ENCODE results near the gene TPK1. TPM values are rescaled to one million over a fixed set of nuclear protein-coding genes. Genes with fewer than 3 reads are reported as not detected.

TPK1 gene
- total and polyA plus RNA-seq, 2 of the 13 experiments (the other 11 are each of a cell fraction or from before 2014, with no cell fraction given), result 1.0 to 1.2 TPM

DNA sequence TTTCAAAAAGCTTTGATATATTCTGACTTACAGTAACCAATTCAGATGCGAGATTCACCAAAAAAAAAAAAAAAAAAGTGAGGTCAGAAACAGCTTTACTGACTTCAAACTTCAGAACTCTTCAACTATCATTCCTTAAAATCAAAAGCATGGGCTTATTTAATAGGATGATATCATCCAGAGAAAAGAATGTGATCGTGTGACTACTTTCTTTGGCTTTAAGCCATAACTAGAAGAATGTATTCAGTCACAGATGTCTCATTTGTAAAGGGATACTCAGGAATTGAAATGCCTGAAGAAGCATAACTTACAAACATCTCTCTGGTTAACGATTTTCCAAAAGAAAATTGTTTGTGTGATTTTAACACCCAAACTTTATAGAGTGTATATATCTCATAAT is 11.5 kb downstream of the TPK1 start:
- no peak overlapping the region for H3K27ac ChIP-seq (ENCODE audit: extremely low read length, insufficient read depth, low read length)
- intact Hi-C loops (cut with micrococcal nuclease; ENCODE audit: unreplicated experiment), result no loop called here
- BruUV-seq (replicated peaks), result no TSS peak
- TF ChIP-seq NCOR1 (IDR thresholded peaks at IDR 0.05; ENCODE audit: borderline replicate concordance, low read length) (no peak), NFE2L2 (IDR thresholded peaks at IDR 0.05; ENCODE audit: low read length) (no peak), ZNF230 (CRISPR knock-in tag; IDR thresholded peaks at IDR 0.05) (no peak), PHF8 (CRISPR knock-in tag; IDR thresholded peaks at IDR 0.05) (no peak), EEA1 (CRISPR knock-in tag; IDR thresholded peaks at IDR 0.05; ENCODE audit: borderline replicate concordance) (no peak), POGZ (CRISPR knock-in tag; IDR thresholded peaks at IDR 0.05) (no peak), ZKSCAN1 (IDR thresholded peaks at IDR 0.05; ENCODE audit: low read length) (no peak), NFYB (CRISPR knock-in tag; IDR thresholded peaks at IDR 0.05) (no peak), ZNF83 (CRISPR knock-in tag; IDR thresholded peaks at IDR 0.05; ENCODE audit: borderline replicate concordance) (no peak), TOPORS (CRISPR knock-in tag; IDR thresholded peaks at IDR 0.05) (no peak), PAWR (CRISPR knock-in tag; IDR thresholded peaks at IDR 0.05; ENCODE audit: borderline replicate concordance) (no peak), ZNF451 (CRISPR knock-in tag; IDR thresholded peaks at IDR 0.05) (no peak)
- TF ChIP-seq, protein P1, sequence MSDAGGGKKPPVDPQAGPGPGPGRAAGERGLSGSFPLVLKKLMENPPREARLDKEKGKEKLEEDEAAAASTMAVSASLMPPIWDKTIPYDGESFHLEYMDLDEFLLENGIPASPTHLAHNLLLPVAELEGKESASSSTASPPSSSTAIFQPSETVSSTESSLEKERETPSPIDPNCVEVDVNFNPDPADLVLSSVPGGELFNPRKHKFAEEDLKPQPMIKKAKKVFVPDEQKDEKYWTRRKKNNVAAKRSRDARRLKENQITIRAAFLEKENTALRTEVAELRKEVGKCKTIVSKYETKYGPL (CRISPR knock-in tag; IDR thresholded peaks at IDR 0.05), result no peak
- TF ChIP-seq, protein P2, sequence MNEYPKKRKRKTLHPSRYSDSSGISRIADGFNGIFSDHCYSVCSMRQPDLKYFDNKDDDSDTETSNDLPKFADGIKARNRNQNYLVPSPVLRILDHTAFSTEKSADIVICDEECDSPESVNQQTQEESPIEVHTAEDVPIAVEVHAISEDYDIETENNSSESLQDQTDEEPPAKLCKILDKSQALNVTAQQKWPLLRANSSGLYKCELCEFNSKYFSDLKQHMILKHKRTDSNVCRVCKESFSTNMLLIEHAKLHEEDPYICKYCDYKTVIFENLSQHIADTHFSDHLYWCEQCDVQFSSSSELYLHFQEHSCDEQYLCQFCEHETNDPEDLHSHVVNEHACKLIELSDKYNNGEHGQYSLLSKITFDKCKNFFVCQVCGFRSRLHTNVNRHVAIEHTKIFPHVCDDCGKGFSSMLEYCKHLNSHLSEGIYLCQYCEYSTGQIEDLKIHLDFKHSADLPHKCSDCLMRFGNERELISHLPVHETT (CRISPR knock-in tag; conservative IDR thresholded peaks at IDR 0.05), result no peak
- TF ChIP-seq, protein P3, sequence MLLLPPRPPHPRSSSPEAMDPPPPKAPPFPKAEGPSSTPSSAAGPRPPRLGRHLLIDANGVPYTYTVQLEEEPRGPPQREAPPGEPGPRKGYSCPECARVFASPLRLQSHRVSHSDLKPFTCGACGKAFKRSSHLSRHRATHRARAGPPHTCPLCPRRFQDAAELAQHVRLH (CRISPR knock-in tag; IDR thresholded peaks at IDR 0.05; ENCODE audit: borderline replicate concordance, low read depth), result no peak
- TF ChIP-seq, protein P4, sequence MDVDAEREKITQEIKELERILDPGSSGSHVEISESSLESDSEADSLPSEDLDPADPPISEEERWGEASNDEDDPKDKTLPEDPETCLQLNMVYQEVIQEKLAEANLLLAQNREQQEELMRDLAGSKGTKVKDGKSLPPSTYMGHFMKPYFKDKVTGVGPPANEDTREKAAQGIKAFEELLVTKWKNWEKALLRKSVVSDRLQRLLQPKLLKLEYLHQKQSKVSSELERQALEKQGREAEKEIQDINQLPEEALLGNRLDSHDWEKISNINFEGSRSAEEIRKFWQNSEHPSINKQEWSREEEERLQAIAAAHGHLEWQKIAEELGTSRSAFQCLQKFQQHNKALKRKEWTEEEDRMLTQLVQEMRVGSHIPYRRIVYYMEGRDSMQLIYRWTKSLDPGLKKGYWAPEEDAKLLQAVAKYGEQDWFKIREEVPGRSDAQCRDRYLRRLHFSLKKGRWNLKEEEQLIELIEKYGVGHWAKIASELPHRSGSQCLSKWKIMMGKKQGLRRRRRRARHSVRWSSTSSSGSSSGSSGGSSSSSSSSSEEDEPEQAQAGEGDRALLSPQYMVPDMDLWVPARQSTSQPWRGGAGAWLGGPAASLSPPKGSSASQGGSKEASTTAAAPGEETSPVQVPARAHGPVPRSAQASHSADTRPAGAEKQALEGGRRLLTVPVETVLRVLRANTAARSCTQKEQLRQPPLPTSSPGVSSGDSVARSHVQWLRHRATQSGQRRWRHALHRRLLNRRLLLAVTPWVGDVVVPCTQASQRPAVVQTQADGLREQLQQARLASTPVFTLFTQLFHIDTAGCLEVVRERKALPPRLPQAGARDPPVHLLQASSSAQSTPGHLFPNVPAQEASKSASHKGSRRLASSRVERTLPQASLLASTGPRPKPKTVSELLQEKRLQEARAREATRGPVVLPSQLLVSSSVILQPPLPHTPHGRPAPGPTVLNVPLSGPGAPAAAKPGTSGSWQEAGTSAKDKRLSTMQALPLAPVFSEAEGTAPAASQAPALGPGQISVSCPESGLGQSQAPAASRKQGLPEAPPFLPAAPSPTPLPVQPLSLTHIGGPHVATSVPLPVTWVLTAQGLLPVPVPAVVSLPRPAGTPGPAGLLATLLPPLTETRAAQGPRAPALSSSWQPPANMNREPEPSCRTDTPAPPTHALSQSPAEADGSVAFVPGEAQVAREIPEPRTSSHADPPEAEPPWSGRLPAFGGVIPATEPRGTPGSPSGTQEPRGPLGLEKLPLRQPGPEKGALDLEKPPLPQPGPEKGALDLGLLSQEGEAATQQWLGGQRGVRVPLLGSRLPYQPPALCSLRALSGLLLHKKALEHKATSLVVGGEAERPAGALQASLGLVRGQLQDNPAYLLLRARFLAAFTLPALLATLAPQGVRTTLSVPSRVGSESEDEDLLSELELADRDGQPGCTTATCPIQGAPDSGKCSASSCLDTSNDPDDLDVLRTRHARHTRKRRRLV (CRISPR knock-in tag; IDR thresholded peaks at IDR 0.05), result no peak
- TF ChIP-seq, protein P5, sequence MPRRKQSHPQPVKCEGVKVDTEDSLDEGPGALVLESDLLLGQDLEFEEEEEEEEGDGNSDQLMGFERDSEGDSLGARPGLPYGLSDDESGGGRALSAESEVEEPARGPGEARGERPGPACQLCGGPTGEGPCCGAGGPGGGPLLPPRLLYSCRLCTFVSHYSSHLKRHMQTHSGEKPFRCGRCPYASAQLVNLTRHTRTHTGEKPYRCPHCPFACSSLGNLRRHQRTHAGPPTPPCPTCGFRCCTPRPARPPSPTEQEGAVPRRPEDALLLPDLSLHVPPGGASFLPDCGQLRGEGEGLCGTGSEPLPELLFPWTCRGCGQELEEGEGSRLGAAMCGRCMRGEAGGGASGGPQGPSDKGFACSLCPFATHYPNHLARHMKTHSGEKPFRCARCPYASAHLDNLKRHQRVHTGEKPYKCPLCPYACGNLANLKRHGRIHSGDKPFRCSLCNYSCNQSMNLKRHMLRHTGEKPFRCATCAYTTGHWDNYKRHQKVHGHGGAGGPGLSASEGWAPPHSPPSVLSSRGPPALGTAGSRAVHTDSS (CRISPR knock-in tag; conservative IDR thresholded peaks at IDR 0.05), result no peak

More for the DNA sequence above, 11.5 kb downstream of the TPK1 start:
- Histone ChIP-seq H3K4me3 (replicated peaks in 1 of 3; ENCODE audit: insufficient read depth in 1 of 3, low read depth in 2 of 3, low read length in 3 of 3) (no peak overlapping the region), H3K9me3 (ENCODE audit: low read length) (no peaks in the 10 kb centered on the region), H3K36me3 (replicated peaks in 1 of 2; ENCODE audit: control insufficient read depth in 1 of 2, insufficient read depth in 2 of 2, low read length in 2 of 2) (no peaks in the 10 kb centered on the region), H4K20me1 (ENCODE audit: insufficient read depth, low read length) (no peaks in the 10 kb centered on the region), H3K27me3 (ENCODE audit: control insufficient read depth in 1 of 2, insufficient read depth in 2 of 2, low read length in 2 of 2) (no peaks in the 10 kb centered on the region), H3K79me2 (ENCODE audit: insufficient read depth, low read length) (no peaks in the 10 kb centered on the region), H3K9ac (ENCODE audit: insufficient read depth, low read depth, low read length) (no peak overlapping the region), H2AFZ (ENCODE audit: low read length) (no peak overlapping the region), H3K4me2 (ENCODE audit: low read depth, low read length) (no peak overlapping the region), H3K4me1 (ENCODE audit: insufficient read depth, low read length) (no peaks in the 10 kb centered on the region)
- ChIA-PET CTCF (ENCODE audit: low intra/inter-chr PET ratio, low total read pairs) (no interaction called here), POLR2A (no interaction called here)
- WGBS (ENCODE audit: low lambda C conversion rate), result 2% methylated on average over 3 of the region's 3 CpGs
- DNase-seq (ENCODE audit: low spot score), result no peak
- FAIRE-seq, result no peak
- ATAC-seq, result no peak
- in situ Hi-C loops (cut with HindIII; ENCODE audit: extremely low pct_ligation_motif_present, low pct_unique_long_range_greater_than_20kb), result no loop called here

Measured in HepG2 (cell line).